CD1c-positive myeloid dendritic cell (primary cell): ENCODE data around the gene GLB1L.
A peak's percentile ranks its signal among the peaks of the same experiment; 100 is the strongest.

Experiments
- DNase-seq: peaks from one replicate; pipeline ENCODE4 v3.0.0-alpha.2; 2016; ENCODE audit errors: extremely low spot score

Gene GLB1L

DNA sequence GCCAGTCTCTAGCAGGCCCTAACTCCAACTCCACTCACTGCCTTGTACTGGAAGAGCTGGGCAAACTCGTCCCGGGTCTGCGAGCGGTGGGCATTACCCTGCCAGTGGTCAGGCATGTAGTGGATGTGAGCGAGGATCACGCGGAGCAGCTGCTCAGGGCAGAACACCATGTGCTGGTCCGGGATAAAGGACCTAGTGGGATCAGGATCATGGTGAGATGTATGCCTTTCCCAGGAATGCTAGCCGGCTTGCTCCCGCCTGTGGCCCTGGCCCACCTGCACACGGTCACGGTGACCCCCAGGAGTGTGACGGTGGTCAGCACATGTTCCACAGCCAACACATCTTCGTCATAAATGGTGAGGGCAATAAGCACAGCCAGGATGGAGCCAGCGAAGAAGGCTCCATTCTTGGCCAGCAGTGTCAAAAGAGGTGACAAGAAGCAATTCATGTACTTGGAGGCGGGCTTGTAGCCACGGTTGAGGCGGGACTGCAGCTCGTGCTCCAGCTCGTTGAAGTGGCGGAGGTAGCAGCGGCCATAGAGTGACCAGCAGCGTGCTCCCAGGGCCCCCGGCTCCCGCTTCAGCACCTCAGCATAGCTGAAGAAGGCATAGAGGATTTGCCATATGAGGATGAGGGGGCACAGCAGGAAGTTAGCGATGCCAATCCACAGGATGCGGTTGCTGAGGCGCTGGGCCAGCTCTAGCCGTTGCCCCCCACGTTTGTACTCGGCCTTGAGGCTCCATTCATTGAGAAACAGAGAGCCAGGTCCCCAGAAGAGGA is 21.2 kb downstream of the GLB1L start:
- no peak for DNase-seq

DNA sequence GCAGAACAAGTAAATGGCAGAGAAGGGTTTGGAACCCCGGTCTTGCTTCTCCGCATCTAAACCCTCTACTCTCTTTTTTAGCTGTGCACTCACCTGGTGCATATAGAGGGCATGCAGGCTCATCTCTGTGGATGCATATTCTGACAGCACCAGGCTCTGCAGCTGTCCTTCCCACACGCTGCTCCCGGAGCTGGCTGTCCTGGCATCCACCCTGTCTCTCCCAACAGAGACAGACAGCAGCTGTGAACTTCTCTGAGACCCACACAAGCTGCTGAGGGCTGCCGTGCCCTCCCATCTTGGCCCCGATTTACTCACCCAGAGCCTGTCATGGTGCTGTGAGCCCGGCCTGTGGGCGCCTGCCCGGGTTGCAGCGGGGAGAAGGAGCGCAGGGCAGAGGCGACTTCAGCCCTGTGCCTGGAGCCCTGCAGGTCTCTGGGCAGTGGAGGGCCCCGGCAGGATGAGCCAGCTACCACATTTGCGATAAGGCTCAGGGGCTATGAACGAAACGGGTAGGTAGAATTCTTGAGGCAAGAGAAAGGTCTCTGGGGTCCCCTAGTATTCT is 23.2 kb downstream of the GLB1L start:
- no peak for DNase-seq

- DNase-seq, result no peak
Measured at GRCh38 chr2:219220652-219221402, 24.4 kb downstream of the GLB1L start.

DNA sequence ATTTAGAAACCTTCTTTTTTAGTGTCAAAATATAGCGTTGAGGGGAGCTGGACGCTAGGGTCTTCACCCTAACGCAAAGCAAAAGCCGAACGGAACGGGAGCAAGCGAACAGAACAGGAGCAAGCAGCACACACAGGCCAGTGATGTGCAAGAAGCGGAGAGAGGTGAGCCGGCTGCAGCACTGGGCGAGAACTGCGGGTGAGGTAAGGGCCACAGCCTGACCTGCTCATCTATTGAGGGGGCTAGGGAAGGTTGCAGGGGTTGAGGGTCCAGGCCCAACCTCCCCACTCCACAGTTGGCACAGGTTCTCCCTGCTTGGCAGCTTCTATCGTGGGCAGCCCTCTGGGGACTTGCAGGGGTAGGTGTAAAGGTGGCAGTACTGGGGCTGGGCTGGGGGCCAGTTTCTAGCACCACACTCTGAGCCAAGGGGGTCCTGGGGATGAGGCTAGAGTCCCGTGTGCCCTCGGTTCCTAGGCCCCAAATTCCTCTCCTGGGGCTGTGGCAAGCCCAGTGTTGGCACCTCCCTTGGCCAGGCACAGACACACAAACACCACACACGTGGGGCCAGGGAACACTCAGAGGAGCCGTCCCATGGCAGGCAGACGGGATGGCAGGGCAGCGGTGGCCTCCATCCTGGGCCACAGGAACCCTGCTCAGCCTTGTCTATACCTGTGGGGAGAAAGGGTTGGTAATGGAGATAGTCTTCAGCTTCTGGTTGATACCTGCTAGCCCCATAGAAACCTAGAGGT is 25.3 kb downstream of the GLB1L start:
- DNase-seq, result no peak

- DNase-seq, result peak; percentile 86
Measured at GRCh38 chr2:219218732-219219701, 26.2 kb downstream of the GLB1L start, which contains the start of gene ABCB6. ABCB6 (minus strand) TSS chr2:219218958; CDS start chr2:219218673, 285 bp downstream.

- DNase-seq, result peak; percentile 56
Measured at GRCh38 chr2:219218217-219218731, 27.0 kb downstream of the GLB1L start.

- DNase-seq, result no peak
Measured at GRCh38 chr2:219216535-219216915, 28.7 kb downstream of the GLB1L start.

- no peak for DNase-seq
Measured at GRCh38 chr2:219215871-219216534, 29.2 kb downstream of the GLB1L start.

- DNase-seq, result no peak
Measured at GRCh38 chr2:219214786-219215185, 30.5 kb downstream of the GLB1L start.

DNA sequence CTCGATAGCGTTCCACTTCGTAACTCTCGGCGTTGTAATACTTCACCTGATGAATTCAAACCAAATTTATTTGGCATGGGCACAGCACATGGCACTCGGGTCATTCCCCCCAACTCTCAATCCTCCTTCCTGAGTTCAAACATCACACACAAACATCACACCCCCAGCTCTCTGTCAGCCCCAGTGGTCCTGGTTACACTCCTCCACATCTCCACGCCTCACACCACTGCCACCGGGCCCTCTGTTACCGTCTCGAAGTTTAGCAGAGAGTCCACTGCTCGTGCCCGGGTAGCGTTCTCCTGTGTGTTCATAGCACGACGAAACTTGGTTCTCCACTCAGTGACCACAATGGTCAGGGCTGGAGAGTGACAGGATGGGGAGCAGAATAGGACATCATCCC is 31.1 kb downstream of the GLB1L start:
- no peak for DNase-seq

- no peak for DNase-seq
Measured at GRCh38 chr2:219213486-219214071, 31.7 kb downstream of the GLB1L start.

DNA sequence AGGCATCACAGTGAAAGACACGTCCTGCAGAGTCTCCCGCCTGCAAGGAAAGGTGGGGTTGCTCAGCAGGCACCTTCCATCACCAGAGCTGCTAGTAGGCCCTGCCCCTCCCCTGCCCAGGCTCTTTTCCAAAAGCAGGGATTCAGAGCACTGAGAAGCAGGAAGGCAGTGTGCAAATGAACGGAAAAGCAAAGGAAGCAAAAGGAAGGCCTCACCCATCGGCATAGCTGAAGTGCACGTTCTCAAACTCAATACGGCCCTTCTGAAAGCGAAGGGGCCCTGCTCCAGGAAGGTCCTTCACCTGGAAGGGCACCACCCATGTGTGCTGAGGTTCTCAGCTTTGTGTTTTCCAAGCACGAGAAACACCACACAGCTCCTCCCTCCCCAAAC is 32.2 kb downstream of the GLB1L start:
- no peak for DNase-seq

GRCh38 chr2:219210886-219211362 is 34.3 kb downstream of the GLB1L start:
- DNase-seq, result no peak

GRCh38 chr2:219210196-219210885 is 34.9 kb downstream of the GLB1L start:
- DNase-seq, result no peak

DNA sequence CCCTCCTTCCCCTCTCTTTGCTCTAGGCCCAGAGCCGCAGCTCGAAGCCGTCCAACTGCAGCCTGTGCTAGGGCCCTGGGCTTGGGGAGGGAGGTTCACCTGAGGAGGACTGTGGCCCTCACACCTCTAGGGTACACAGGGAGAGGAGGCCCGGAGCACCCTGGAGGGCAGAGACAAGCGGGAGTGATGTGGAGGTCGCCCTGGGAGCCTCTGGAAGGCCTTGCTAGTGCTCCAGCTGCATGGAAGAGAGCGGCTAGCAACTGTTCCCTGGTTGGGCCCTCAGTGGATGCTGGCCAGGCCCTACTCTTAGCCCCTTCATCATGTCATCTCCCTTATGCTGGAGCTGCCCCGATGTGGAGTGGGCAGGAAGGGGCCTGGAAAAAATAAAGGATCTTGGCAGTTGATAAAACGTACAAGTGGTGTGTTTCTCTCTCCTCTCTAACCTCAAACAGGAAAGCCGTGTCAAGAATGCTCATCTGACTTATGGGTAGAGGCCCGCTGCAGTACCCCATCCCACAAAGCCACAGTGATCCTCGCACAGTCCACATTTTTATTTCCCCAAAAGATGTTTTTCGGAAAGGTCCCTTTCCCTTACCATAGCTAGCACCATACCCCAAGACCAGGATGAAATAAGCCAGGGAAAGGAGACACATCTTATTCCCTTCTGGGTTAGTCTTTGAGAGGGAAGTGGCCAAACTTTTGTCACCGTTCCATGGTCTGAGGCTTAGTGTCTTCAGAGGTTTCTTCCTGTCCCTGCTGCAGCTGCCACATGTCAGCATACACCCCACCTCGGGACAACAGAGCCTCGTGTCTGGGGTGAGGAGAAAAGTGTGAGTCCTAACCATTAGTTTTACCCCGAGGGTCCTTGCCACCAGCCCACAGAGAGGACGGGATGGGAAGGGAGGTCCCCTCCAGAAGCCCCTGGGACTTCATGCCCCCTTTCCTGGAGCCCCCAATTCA is 35.7 kb downstream of the GLB1L start:
- DNase-seq, result no peak

DNA sequence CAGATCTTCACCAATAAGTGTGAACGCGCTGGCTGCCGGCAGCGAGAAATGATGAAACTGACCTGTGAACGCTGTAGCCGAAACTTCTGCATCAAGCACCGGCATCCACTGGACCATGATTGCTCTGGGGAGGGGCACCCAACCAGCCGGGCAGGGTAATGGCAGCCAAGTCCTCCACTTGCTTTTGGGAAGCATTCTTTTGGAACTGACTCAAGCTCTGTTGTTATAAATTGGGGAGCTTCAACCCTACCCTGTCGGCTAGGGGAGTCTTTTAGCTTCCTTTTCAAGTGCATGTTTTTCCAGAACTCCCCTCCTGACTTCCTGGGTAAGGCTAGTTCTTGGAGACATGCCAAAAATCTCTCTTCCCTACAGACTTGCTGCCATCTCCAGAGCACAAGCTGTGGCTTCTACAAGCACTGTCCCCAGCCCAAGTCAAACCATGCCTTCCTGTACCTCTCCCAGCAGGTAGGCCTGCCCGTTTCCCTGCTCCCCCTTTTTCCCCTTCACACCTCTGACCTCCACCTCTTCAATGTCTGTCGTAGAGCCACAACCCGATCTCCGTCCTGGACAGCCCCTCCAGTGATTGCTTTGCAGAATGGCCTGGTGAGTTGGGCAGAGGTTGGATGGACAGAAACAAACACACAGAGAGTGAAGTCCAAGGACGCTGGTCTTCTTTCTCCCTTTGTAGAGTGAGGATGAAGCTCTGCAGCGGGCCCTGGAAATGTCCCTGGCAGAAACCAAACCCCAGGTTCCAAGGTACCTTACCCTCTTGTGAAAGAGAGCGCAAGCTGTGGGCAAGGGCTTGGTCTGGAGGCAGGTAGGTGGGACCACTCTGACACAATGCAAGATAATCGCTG is 37.1 kb downstream of the GLB1L start:
- DNase-seq, result no peak
